Middle frontal gyrus (tissue), 1 donor: ENCODE data around the gene PPDPF.
A peak's percentile ranks its signal among the peaks of the same experiment; 100 is the strongest.

ENCODE experiments used
- DNase-seq: peaks from one replicate; pipeline ENCODE4 v3.0.0-alpha.2; 2015; ENCODE audit warnings: low spot score; ENCODE audit errors: extremely low spot score

The PPDPF gene

GRCh38 chr20:63536241-63536977 is 15.8 kb downstream of the PPDPF start:
- no peak for DNase-seq

- no peak for DNase-seq
Observed at GRCh38 chr20:63536997-63537524, 16.5 kb downstream of the PPDPF start, which contains the start of gene PTK6. Gene PTK6 (minus strand): TSS chr20:63537376. CDS start chr20:63537314, 62 bp downstream.

- peak; percentile 44 for DNase-seq
Observed at GRCh38 chr20:63537525-63538203, 17.1 kb downstream of the PPDPF start.

- DNase-seq = no peak
Observed at GRCh38 chr20:63538204-63539091, 17.9 kb downstream of the PPDPF start.

GRCh38 chr20:63539092-63539430 is 18.5 kb downstream of the PPDPF start:
- DNase-seq = no peak

GRCh38 chr20:63539441-63540370 is 19.1 kb downstream of the PPDPF start:
- DNase-seq = no peak

GRCh38 chr20:63540417-63541186 is 20.0 kb downstream of the PPDPF start:
- no peak for DNase-seq

GRCh38 chr20:63541371-63541770 is 20.8 kb downstream of the PPDPF start:
- DNase-seq = no peak

GRCh38 chr20:63542031-63542559 is 21.5 kb downstream of the PPDPF start:
- DNase-seq = no peak

- DNase-seq = no peak
Observed at GRCh38 chr20:63542696-63543095, 22.1 kb downstream of the PPDPF start.

GRCh38 chr20:63543131-63543530 is 22.6 kb downstream of the PPDPF start:
- no peak for DNase-seq

- no peak for DNase-seq
Observed at GRCh38 chr20:63543733-63544132, 23.2 kb downstream of the PPDPF start.

- DNase-seq = no peak
Observed at GRCh38 chr20:63544241-63544957, 23.8 kb downstream of the PPDPF start.

GRCh38 chr20:63544958-63545516 is 24.5 kb downstream of the PPDPF start:
- DNase-seq = no peak

- no peak for DNase-seq
Observed at GRCh38 chr20:63545814-63546213, 25.2 kb downstream of the PPDPF start.

GRCh38 chr20:63546256-63546955 is 25.8 kb downstream of the PPDPF start:
- DNase-seq = no peak

GRCh38 chr20:63546956-63547724 is 26.6 kb downstream of the PPDPF start:
- DNase-seq = no peak
